SU-DHL-6 (cell line): ENCODE measurements around the gene TENM4.

Source experiments
- CTCF ChIP-seq: fragments of 200-600 bp; sonication (generic); IDR thresholded peaks from one replicate; pipeline ENCODE4 v1.5.1; 2017; ENCODE audit warnings: antibody characterized with exemption, mild to moderate bottlenecking, low read length, moderate library complexity; ENCODE audit not compliant: insufficient read depth, poor library complexity, severe bottlenecking
- EZH2phosphoT487 ChIP-seq: fragments of 200-600 bp; sonication (generic), shearing (Covaris generic); conservative IDR thresholded peaks from 2 replicates; pipeline ENCODE4 v1.6.1; 2018; ENCODE audit warnings: mild to moderate bottlenecking, antibody characterized with exemption, low read length, moderate library complexity, mixed read lengths

- TF ChIP-seq CTCF, result no peak
- no peak for TF ChIP-seq EZH2phosphoT487
These were observed 199.5 kb downstream of the TENM4 start for GRCh38 chr11:79241205-79241851.
